Activated T-helper 1 cell treated with Interleukin-2 at 50 U/mL for 16 hours (primary cell): ENCODE data around the gene SLC7A14.

Experiments used
- DNase-seq: peaks from one replicate; pipeline ENCODE4 v3.0.0-alpha.2; 2020; ENCODE audit warnings: low read depth

Gene SLC7A14

GRCh38 chr3:170534227-170534626 is 51.6 kb downstream of the SLC7A14 start:
- no peak for DNase-seq

GRCh38 chr3:170532573-170532972 is 53.3 kb downstream of the SLC7A14 start:
- no peak for DNase-seq

- DNase-seq: no peak
These were observed 54.1 kb downstream of the SLC7A14 start for GRCh38 chr3:170531657-170532335.

DNA sequence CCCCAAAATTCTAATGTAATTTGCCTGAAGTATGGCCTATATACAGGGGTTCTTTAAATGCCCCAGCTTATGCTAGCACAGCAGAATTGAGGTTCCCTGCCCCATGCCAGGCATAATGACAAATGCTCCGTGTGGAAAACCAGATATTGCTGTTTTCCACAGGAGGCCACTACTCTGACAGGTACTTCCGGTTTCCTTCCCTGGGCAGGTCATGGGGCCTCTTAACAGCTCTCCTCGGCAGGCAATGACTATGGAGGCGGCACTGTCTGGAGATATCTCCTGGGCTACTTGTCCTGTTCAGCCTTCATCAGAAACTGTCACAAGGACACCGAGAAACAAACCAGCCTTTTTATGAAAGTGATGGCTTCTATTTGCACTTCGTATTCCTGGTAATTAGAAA is 54.8 kb downstream of the SLC7A14 start:
- no peak for DNase-seq

- DNase-seq: no peak
These were observed 56.0 kb downstream of the SLC7A14 start for GRCh38 chr3:170529912-170530311.

DNA sequence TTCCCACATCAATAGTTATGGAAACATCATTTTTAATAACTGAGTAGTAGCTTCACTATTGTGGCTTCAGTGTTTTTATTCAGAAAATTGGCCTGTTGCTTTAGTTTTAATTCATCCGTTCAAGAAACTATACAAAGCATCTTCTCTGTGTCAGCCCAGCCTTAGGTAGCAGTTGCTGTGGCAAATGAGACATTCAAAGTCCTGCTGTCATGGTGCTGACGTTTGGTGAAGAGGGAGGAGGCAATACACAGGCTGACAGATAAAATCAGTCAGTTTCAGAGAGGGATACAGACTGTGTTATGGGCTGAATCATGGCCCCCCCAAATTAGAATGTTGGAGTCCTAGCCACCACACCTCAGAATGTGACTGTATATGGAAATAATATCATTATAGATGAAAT is 56.5 kb downstream of the SLC7A14 start:
- no peak for DNase-seq

DNA sequence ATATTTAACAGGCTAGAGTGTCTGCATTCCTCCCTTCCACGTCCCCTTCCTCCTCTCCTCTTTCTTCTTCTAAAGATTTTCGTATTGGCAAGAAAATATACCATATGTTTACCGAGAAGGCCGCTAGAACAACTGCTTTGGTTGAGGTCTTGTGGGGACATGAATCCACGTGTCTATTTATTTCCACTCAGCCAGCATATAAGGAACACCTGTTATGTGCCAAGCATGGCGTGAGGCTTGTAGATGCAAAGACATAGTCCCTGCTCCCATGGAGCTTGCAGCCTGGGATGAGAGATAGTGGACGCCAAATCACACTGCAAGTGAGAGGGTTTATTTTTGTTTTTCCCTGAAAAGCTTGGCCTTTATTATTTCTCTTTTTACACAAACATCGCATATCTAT is 57.1 kb downstream of the SLC7A14 start:
- DNase-seq: no peak

GRCh38 chr3:170524073-170524472 is 61.8 kb downstream of the SLC7A14 start:
- no peak for DNase-seq

GRCh38 chr3:170523248-170523647 is 62.6 kb downstream of the SLC7A14 start:
- DNase-seq: no peak

DNA sequence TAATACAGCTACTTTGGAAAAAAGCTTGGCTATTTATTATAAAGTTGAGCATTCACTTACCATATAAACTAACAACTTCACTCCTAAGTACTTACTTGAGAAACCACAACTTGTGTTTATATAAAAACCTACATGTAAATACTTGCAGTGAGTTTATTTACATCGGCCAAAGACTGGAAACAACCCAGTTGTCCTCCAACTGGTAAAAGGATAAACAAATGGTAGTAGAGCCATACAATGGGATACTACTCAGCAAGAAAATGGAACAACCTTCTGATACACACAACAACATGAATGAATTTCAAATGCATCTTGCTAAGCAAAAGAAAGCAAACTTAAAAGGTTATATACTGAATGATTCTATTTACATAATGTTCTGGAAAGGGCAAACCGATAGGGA is 63.7 kb downstream of the SLC7A14 start:
- no peak for DNase-seq

GRCh38 chr3:170520996-170521395 is 64.9 kb downstream of the SLC7A14 start:
- no peak for DNase-seq

- no peak for DNase-seq
These were observed 68.5 kb downstream of the SLC7A14 start for GRCh38 chr3:170517242-170517945.

DNA sequence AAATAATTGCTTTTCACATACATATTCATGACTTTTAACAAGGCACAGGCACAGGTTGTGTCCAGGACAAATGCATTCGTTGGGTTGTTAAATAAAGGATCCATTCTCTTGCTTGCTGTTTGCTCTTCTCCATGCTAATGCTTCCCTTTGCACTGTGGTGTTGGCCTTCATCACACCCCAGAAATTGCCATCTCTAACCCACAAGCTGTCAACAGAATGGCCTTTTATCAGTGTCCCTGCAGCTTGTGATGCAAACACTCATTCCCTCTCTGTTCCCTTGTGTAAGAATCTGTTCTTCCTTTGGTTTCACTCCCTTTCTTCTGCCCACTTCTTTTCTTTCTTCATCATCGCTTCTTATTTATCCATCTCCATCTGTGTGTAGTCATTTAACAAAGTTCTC is 72.2 kb downstream of the SLC7A14 start:
- DNase-seq: no peak

- no peak for DNase-seq
These were observed 74.5 kb downstream of the SLC7A14 start for GRCh38 chr3:170511371-170511770.

- DNase-seq: no peak
These were observed 77.0 kb downstream of the SLC7A14 start for GRCh38 chr3:170508839-170509238.

DNA sequence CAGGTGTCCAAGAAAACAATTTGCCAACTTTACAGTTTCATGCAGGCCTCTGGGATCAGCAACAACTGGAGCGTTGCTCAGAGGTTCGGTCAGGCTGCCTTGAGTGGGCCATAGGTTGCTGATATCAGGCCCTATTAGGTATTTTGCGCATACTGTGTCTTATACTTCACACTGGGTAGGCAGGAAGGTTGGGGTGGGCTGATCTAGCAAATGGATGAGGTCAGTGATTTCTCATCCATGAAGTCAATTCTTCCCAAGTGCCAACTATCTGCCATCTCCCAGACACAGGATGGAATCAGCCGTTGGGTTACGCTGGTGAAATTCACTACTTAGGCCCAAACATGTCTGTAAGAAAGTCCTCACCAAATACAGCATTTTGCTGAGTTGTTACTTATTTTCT is 77.6 kb downstream of the SLC7A14 start:
- no peak for DNase-seq

- DNase-seq: no peak
These were observed 78.8 kb downstream of the SLC7A14 start for GRCh38 chr3:170507063-170507462.

GRCh38 chr3:170506556-170506955 is 79.3 kb downstream of the SLC7A14 start:
- DNase-seq: no peak

DNA sequence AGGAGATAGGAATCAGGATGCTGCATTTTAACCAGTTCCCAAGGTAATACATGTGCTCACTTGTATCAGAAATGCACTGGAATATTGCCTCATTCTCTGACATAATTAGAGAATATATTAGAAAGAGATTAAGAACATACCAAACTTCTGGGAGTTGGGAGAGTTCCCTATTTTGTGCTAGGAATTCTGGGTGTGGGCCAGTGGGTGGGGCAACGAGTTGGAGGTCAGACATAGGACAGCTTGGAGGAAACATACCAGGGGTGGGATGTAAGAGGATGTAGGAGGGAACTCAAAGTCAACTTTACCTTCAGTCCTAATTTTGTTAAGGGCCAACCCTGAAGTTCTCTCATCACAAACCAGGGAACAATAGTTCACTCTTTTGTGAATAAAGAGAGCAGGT is 83.6 kb downstream of the SLC7A14 start:
- DNase-seq: no peak

DNA sequence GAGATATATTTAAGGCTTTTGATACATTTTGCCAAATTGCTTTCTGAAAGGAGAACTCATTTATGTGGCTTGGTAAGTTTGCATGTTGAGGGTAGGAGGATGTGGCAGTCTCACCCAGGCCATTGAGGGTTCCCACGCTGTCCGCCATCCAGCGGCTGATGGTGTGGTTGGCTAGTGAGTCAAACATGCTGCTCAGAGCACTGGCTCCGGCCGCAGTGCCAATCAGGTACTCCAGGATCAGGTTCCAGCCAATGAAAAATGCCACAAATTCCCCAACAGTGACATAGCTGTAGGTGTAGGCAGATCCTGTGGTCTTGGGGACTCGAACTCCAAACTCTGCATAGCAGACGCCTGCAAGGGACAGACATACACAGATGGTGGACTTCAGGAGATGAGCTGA is 84.9 kb downstream of the SLC7A14 start:
- DNase-seq: no peak

GRCh38 chr3:170500462-170500861 is 85.4 kb downstream of the SLC7A14 start:
- no peak for DNase-seq

GRCh38 chr3:170499562-170500156 is 86.2 kb downstream of the SLC7A14 start:
- no peak for DNase-seq
